IMR-90 (cell line): ENCODE data around the gene FBRSL1. TPM values are rescaled to one million over a fixed set of nuclear protein-coding genes. Genes with fewer than 3 reads are reported as not detected.

Source experiments
- ATAC-seq: fragments of 200-7000 bp; cut with Tn5 transposase; 2 replicates; pipeline ENCODE4 v1.9.1; 2020; ENCODE audit warnings: low read depth, mild to moderate bottlenecking, moderate library complexity
- BruUV-seq: library from RNA; stranded (reverse); fragments of 400-500 nt; replicated peaks from 2 replicates; lab custom pipeline; 2021; lab: Mats Ljungman, UMichigan
- CTCF ChIA-PET: fragments of 300-600 bp; formaldehyde crosslinking; extraction: SDS; loops from one replicate; lab custom pipeline; 2021; ENCODE audit warnings: antibody characterized with exemption; lab: Yijun Ruan, JAX
- POLR2A ChIA-PET: fragments of 300-600 bp; sonication (Branson Sonifier 250); formaldehyde crosslinking; loops from one replicate; lab custom pipeline; 2022; ENCODE audit warnings: antibody characterized with exemption; ENCODE audit not compliant: unreplicated experiment; lab: Charles Lee
- DNase-seq: peaks from one replicate; pipeline ENCODE4 v3.0.0; 2013
- H2AFZ ChIP-seq: replicated peaks from 2 replicates; pipeline ENCODE3; 2013; ENCODE audit warnings: low read length, mild to moderate bottlenecking; ENCODE audit not compliant: poor library complexity
- H2AK5ac ChIP-seq: 2 replicates; pipeline ENCODE4 v1.6.1; 2013; ENCODE audit warnings: low read depth, low read length, inconsistent platforms
- H2AK9ac ChIP-seq: replicated peaks from 2 replicates; pipeline ENCODE3; 2013; ENCODE audit warnings: mild to moderate bottlenecking, low read depth, low read length, moderate library complexity; ENCODE audit not compliant: poor library complexity
- H2BK120ac ChIP-seq: 2 replicates; pipeline ENCODE4 v1.6.1; 2013; ENCODE audit warnings: low read depth, low read length, inconsistent platforms
- H2BK15ac ChIP-seq: 3 replicates; pipeline ENCODE4 v1.6.1; 2013; ENCODE audit warnings: low read depth, low read length, inconsistent platforms
- H2BK20ac ChIP-seq: 2 replicates; pipeline ENCODE4 v1.6.1; 2013; ENCODE audit warnings: low read depth, mild to moderate bottlenecking, inconsistent platforms, low read length, moderate library complexity
- H2BK5ac ChIP-seq: 2 replicates; pipeline ENCODE4 v1.6.1; 2013; ENCODE audit warnings: mild to moderate bottlenecking, low read depth, low read length, inconsistent platforms; ENCODE audit not compliant: poor library complexity, severe bottlenecking
- H3K14ac ChIP-seq: replicated peaks from 2 replicates; pipeline ENCODE4 v1.6.1; 2013; ENCODE audit warnings: low read depth, low read length, inconsistent platforms
- H3K18ac ChIP-seq: 2 replicates; pipeline ENCODE4 v1.6.1; 2013; ENCODE audit warnings: low read depth, low read length, control low read depth
- H3K23ac ChIP-seq: 2 replicates; pipeline ENCODE4 v1.6.1; 2013; ENCODE audit warnings: low read depth, low read length, inconsistent platforms
- H3K27ac ChIP-seq: 2 replicates; pipeline ENCODE4 v1.5.1; 2013; ENCODE audit warnings: mild to moderate bottlenecking, control low read depth, low read length; ENCODE audit not compliant: insufficient read depth
- H3K27me3 ChIP-seq: 2 replicates; pipeline ENCODE4 v1.6.1; 2013; ENCODE audit warnings: low read length; ENCODE audit not compliant: control insufficient read depth, insufficient read depth
- H3K36me3 ChIP-seq: 2 replicates; pipeline ENCODE4 v1.6.1; 2013; ENCODE audit warnings: low read length, mixed read lengths; ENCODE audit not compliant: control insufficient read depth, insufficient read depth
- H3K4ac ChIP-seq: 2 replicates; pipeline ENCODE4 v1.6.1; 2013; ENCODE audit warnings: low read depth, low read length, inconsistent platforms
- H3K4me1 ChIP-seq: 2 replicates; pipeline ENCODE4 v1.6.1; 2013; ENCODE audit warnings: low read length, mixed read lengths; ENCODE audit not compliant: control insufficient read depth, insufficient read depth
- H3K4me2 ChIP-seq: 2 replicates; pipeline ENCODE4 v1.6.1; 2013; ENCODE audit warnings: low read depth, mild to moderate bottlenecking, control low read depth, low read length, moderate library complexity
- H3K4me3 ChIP-seq: 2 replicates; pipeline ENCODE4 v1.5.1; 2013; ENCODE audit warnings: low read depth, mild to moderate bottlenecking, control low read depth, low read length, moderate library complexity; ENCODE audit not compliant: insufficient read depth
- H3K56ac ChIP-seq: 2 replicates; pipeline ENCODE4 v1.6.1; 2013; ENCODE audit warnings: low read length, inconsistent platforms; ENCODE audit not compliant: insufficient read depth; ENCODE audit errors: extremely low read depth
- H3K79me1 ChIP-seq, 2 experiments: 2 replicates each; pipeline ENCODE4 v1.6.1; 2013; ENCODE audit warnings: low read length in 2 of 2, inconsistent platforms in 1 of 2, low read depth in 1 of 2
- H3K9ac ChIP-seq: 2 replicates; pipeline ENCODE4 v1.6.1; 2013; ENCODE audit warnings: low read depth, low read length, control low read depth
- H3K9me1 ChIP-seq: 2 replicates; pipeline ENCODE4 v1.6.1; 2013; ENCODE audit warnings: low read length, inconsistent platforms; ENCODE audit not compliant: insufficient read depth
- H3K9me3 ChIP-seq: 2 replicates; pipeline ENCODE4 v1.6.1; 2013; ENCODE audit warnings: low read length; ENCODE audit not compliant: control insufficient read depth, insufficient read depth
- H4K20me1 ChIP-seq: 2 replicates; pipeline ENCODE4 v1.6.1; 2013; ENCODE audit warnings: low read length, inconsistent platforms; ENCODE audit not compliant: insufficient read depth
- H4K5ac ChIP-seq: 2 replicates; pipeline ENCODE4 v1.6.1; 2013; ENCODE audit warnings: mild to moderate bottlenecking, low read depth, low read length, control low read depth
- H4K8ac ChIP-seq, 2 experiments: 2 replicates each; pipeline ENCODE4 v1.6.1; 2013; ENCODE audit warnings: low read depth in 2 of 2, low read length in 2 of 2, control low read depth in 1 of 2, inconsistent platforms in 1 of 2
- H4K91ac ChIP-seq: 2 replicates; pipeline ENCODE4 v1.6.1; 2013; ENCODE audit warnings: low read depth, low read length, inconsistent platforms; ENCODE audit not compliant: insufficient read depth
- BHLHE40 ChIP-seq: fragments of 150-350 bp; IDR thresholded peaks from 2 replicates; pipeline ENCODE4 v1.6.1; 2016; ENCODE audit warnings: mild to moderate bottlenecking, low read depth, low read length
- CEBPB ChIP-seq: IDR thresholded peaks from 2 replicates; pipeline ENCODE4 v1.6.1; 2012; ENCODE audit warnings: low read depth, low read length, improper control_type of control experiment
- CHD1 ChIP-seq: IDR thresholded peaks from 2 replicates; pipeline ENCODE4 v1.6.1; 2012; ENCODE audit warnings: low read depth, low read length, improper control_type of control experiment
- CTCF ChIP-seq: conservative IDR thresholded peaks from 2 replicates; pipeline ENCODE4 v1.5.1; 2012; ENCODE audit warnings: mild to moderate bottlenecking, low read depth, low read length, improper control_type of control experiment
- ELK1 ChIP-seq: fragments of 150-350 bp; IDR thresholded peaks from 2 replicates; pipeline ENCODE4 v1.6.1; 2016; ENCODE audit warnings: low read depth, mild to moderate bottlenecking, low read length, moderate library complexity, borderline replicate concordance
- FOS ChIP-seq: fragments of 150-350 bp; IDR thresholded peaks from 2 replicates; pipeline ENCODE4 v1.6.1; 2016; ENCODE audit warnings: low read depth, low read length
- MAFK ChIP-seq: IDR thresholded peaks from 2 replicates; pipeline ENCODE4 v1.6.1; 2012; ENCODE audit warnings: low read depth, low read length, improper control_type of control experiment
- MAZ ChIP-seq: IDR thresholded peaks from 2 replicates; pipeline ENCODE4 v1.6.1; 2012; ENCODE audit warnings: low read depth, mild to moderate bottlenecking, low read length, improper control_type of control experiment, moderate library complexity, borderline replicate concordance
- MXI1 ChIP-seq: IDR thresholded peaks from 2 replicates; pipeline ENCODE4 v1.6.1; 2012; ENCODE audit warnings: low read depth, mild to moderate bottlenecking, low read length, moderate library complexity, borderline replicate concordance
- NFE2L2 ChIP-seq: fragments of 150-350 bp; IDR thresholded peaks from 2 replicates; pipeline ENCODE4 v1.6.1; 2016; ENCODE audit warnings: low read depth, mild to moderate bottlenecking, low read length
- POLR2A ChIP-seq: IDR thresholded peaks from 2 replicates; pipeline ENCODE4 v1.6.1; 2012; ENCODE audit warnings: mild to moderate bottlenecking, low read depth, low read length
- RAD21 ChIP-seq: IDR thresholded peaks from 2 replicates; pipeline ENCODE4 v1.6.1; 2012; ENCODE audit warnings: low read length, improper control_type of control experiment
- RCOR1 ChIP-seq: IDR thresholded peaks from 2 replicates; pipeline ENCODE4 v1.6.1; 2012; ENCODE audit warnings: mild to moderate bottlenecking, low read length, improper control_type of control experiment; ENCODE audit not compliant: insufficient replicate concordance
- RFX5 ChIP-seq: IDR thresholded peaks from 2 replicates; pipeline ENCODE4 v1.8.0; 2012; ENCODE audit warnings: low read depth, mild to moderate bottlenecking, low read length, moderate library complexity
- SMC3 ChIP-seq: fragments of 150-350 bp; IDR thresholded peaks from 2 replicates; pipeline ENCODE4 v1.6.1; 2016; ENCODE audit warnings: low read depth, mild to moderate bottlenecking, antibody characterized with exemption, low read length, moderate library complexity
- USF2 ChIP-seq: fragments of 150-350 bp; IDR thresholded peaks from 2 replicates; pipeline ENCODE4 v1.6.1; 2017; ENCODE audit warnings: mild to moderate bottlenecking, antibody characterized with exemption, low read length, low read depth
- WGBS, 2 experiments: methylation state at CpG; one replicate each; pipeline versions ENCODE4 v1.1.5 to v1.1.7; 2013; ENCODE audit warnings: missing lambda C conversion rate in 2 of 2; ENCODE audit not compliant: insufficient read length in 1 of 2; ENCODE audit errors: extremely low coverage in 2 of 2; 5-methylcytosine and 5-hydroxymethylcytosine counted together
- dilution Hi-C: fragments of 300-500 bp; cut with HindIII; formaldehyde crosslinking; loops from one replicate; pipeline ENCODE4 v1.14.3; 2018; ENCODE audit warnings: low sequenced_read_pairs; ENCODE audit not compliant: unreplicated experiment
- in situ Hi-C: fragments of 300-500 bp; cut with MboI; formaldehyde crosslinking; loops from 3 replicates; pipeline ENCODE4 v1.14.3; 2019; ENCODE audit warnings: low sequenced_read_pairs, inconsistent platforms, mixed read lengths
- intact Hi-C: fragments of 100-400 bp; cut with micrococcal nuclease; formaldehyde crosslinking; loops from 2 replicates; pipeline ENCODE4 v1.10.0; 2022
- polyA plus RNA-seq, 3 experiments: library from polyadenylated mRNA; depleted of rRNA; stranded (reverse); fragments of >200 nt; gene quantifications; 2 replicates each; pipeline ENCODE4 v1.2.3, GENCODE V29; 2012; ENCODE audit warnings: low replicate concordance in 1 of 3
- total RNA-seq: library from RNA; depleted of rRNA; stranded (reverse); fragments of >200 nt; gene quantifications from 2 replicates; pipeline ENCODE4 v1.2.3, GENCODE V29; 2012

FBRSL1 gene
- total and polyA plus RNA-seq, 2 of the 4 experiments (the other 2 are of a cell fraction), result 0.36 to 10.8 TPM

- in situ Hi-C loops, result no loop called here
- no peak overlapping the region for H3K4ac ChIP-seq
- no peak overlapping the region for H4K91ac ChIP-seq
- H2BK20ac ChIP-seq, result no peak overlapping the region
- no peak overlapping the region for H3K14ac ChIP-seq
- intact Hi-C loops, result no loop called here
- H3K4me2 ChIP-seq, result no peak overlapping the region
- H2BK15ac ChIP-seq, result no peak overlapping the region
- no peaks in the 10 kb centered on the region for H3K9me3 ChIP-seq
- no peak overlapping the region for H4K8ac ChIP-seq
- H3K27ac ChIP-seq, result no peak overlapping the region
- no peaks in the 10 kb centered on the region for H4K20me1 ChIP-seq
- H2BK5ac ChIP-seq, result no peak overlapping the region
- H3K27me3 ChIP-seq, result peaks cover 24% of the 10 kb centered on the region
- H3K79me1 ChIP-seq, result no peaks in the 10 kb centered on the region
- no peak overlapping the region for H4K5ac ChIP-seq
- dilution Hi-C loops, result no loop called here
- no peak overlapping the region for H3K18ac ChIP-seq
- H2AK9ac ChIP-seq, result no peak overlapping the region
- no peaks in the 10 kb centered on the region for H3K4me1 ChIP-seq
- H2BK120ac ChIP-seq, result no peak overlapping the region
- no TSS peak for BruUV-seq
- ChIA-PET CTCF (no interaction called here), POLR2A (no interaction called here)
- no peak overlapping the region for H2AFZ ChIP-seq
- ATAC-seq (no peak), DNase-seq (no peak)
- WGBS, 2 experiments, result 72% methylated on average over 4 of the region's 17 CpGs; no CpG with 5 or more reads in 1 of the 2 experiments
- no peak overlapping the region for H3K4me3 ChIP-seq
- no peak overlapping the region for H3K56ac ChIP-seq
- H2AK5ac ChIP-seq, result no peak overlapping the region
- no peaks in the 10 kb centered on the region for H3K36me3 ChIP-seq
- TF ChIP-seq POLR2A (no peak), RAD21 (no peak), RFX5 (no peak), MXI1 (no peak), ELK1 (no peak), MAZ (no peak), FOS (no peak), MAFK (no peak), USF2 (no peak), CHD1 (no peak), RCOR1 (no peak), SMC3 (no peak), BHLHE40 (no peak), NFE2L2 (no peak), CEBPB (no peak), CTCF (no peak)
- H3K9ac ChIP-seq, result no peak overlapping the region
- no peak overlapping the region for H3K23ac ChIP-seq
- no peaks in the 10 kb centered on the region for H3K9me1 ChIP-seq
Measured at GRCh38 chr12:132483612-132484011, 6.3 kb upstream of the FBRSL1 start.
